ENCODE measurements around the gene ZNF195. TPM values are rescaled to one million over a fixed set of nuclear protein-coding genes. Genes with fewer than 3 reads are reported as not detected.
"Not testable (repeated sequence)": the region's sequence is repeated elsewhere in the genome, so short reads cannot be mapped to it uniquely, and the experiment has no call there.

ZNF195 gene
- total RNA-seq, 1 experiment from 2014 or later, result 50.8 TPM

- DNase-seq (ENCODE audit: low spot score), result no peak
Measured at GRCh38 chr11:3353066-3353465, 25.9 kb downstream of the ZNF195 start.

- DNase-seq (ENCODE audit: low spot score), result no peak
Measured at GRCh38 chr11:3347127-3347526, 31.8 kb downstream of the ZNF195 start.

GRCh38 chr11:3346587-3346986 is 32.4 kb downstream of the ZNF195 start:
- DNase-seq (ENCODE audit: low spot score), result no peak

- DNase-seq (ENCODE audit: low spot score), result no peak
Measured at GRCh38 chr11:3345736-3346135, 33.2 kb downstream of the ZNF195 start.

- DNase-seq (ENCODE audit: low spot score), result no peak
Measured at GRCh38 chr11:3344327-3345174, 34.4 kb downstream of the ZNF195 start.

- no peak for DNase-seq (ENCODE audit: low spot score)
Measured at GRCh38 chr11:3342709-3343108, 36.2 kb downstream of the ZNF195 start.

GRCh38 chr11:3341298-3341697 is 37.6 kb downstream of the ZNF195 start:
- peak; percentile 88 for DNase-seq (ENCODE audit: low spot score)

- no peak for DNase-seq (ENCODE audit: low spot score)
Measured at GRCh38 chr11:3340025-3340424, 38.9 kb downstream of the ZNF195 start.

GRCh38 chr11:3339340-3339624 is 39.7 kb downstream of the ZNF195 start:
- no peak for DNase-seq (ENCODE audit: low spot score)

GRCh38 chr11:3338569-3339339 is 40.2 kb downstream of the ZNF195 start:
- DNase-seq (ENCODE audit: low spot score), result no peak

GRCh38 chr11:3336420-3336819 is 42.5 kb downstream of the ZNF195 start:
- not testable (repeated sequence) for DNase-seq (ENCODE audit: low spot score)

- DNase-seq (ENCODE audit: low spot score), result not testable (repeated sequence)
Measured at GRCh38 chr11:3333157-3333556, 45.8 kb downstream of the ZNF195 start.

- not testable (repeated sequence) for DNase-seq (ENCODE audit: low spot score)
Measured at GRCh38 chr11:3331078-3331477, 47.9 kb downstream of the ZNF195 start.

- DNase-seq (ENCODE audit: low spot score), result not testable (repeated sequence)
Measured at GRCh38 chr11:3330064-3330463, 48.9 kb downstream of the ZNF195 start.

GRCh38 chr11:3328503-3328902 is 50.4 kb downstream of the ZNF195 start:
- not testable (repeated sequence) for DNase-seq (ENCODE audit: low spot score)

- DNase-seq (ENCODE audit: low spot score), result not testable (repeated sequence)
Measured at GRCh38 chr11:3326450-3326849, 52.5 kb downstream of the ZNF195 start.

- not testable (repeated sequence) for DNase-seq (ENCODE audit: low spot score)
Measured at GRCh38 chr11:3324724-3325123, 54.2 kb downstream of the ZNF195 start.

Small RNAs within 50 kb of the gene (small RNA-seq; reads per million reads assigned to genes)
- gene AC123788.2, result not detected

Other genes starting within 250 kb of the ZNF195 start
- 93.1 and 106 TPM in 2 replicates for gene OSBPL5, start 213.8 kb downstream of the ZNF195 start, total RNA-seq (2014; rRNA removed; shearing (Covaris generic))
- not detected in 2 replicates for gene MRGPRG, start 160.3 kb downstream of the ZNF195 start, total RNA-seq (2014; rRNA removed; shearing (Covaris generic))
- 0.36 TPM in 1 of 2 replicates, not detected in the other for gene MRGPRE, start 146.7 kb downstream of the ZNF195 start, total RNA-seq (2014; rRNA removed; shearing (Covaris generic))